H1 (cell line): Measurements from ENCODE around the gene CYP27C1. TPM values are rescaled to one million over a fixed set of nuclear protein-coding genes. Genes with fewer than 3 reads are reported as not detected.

ENCODE experiments used
- CTCF ChIA-PET: fragments of 300-600 bp; sonication (Branson Sonifier 250); formaldehyde crosslinking; loops from one replicate; lab custom pipeline; 2021; ENCODE audit not compliant: partially characterized antibody; lab: Charles Lee
- POLR2A ChIA-PET: fragments of 300-600 bp; sonication (Branson Sonifier 250); formaldehyde crosslinking; loops from one replicate; lab custom pipeline; 2021; ENCODE audit warnings: inconsistent platforms; ENCODE audit not compliant: partially characterized antibody; lab: Charles Lee
- DNase-seq, 2 experiments: peaks; one replicate each; pipeline versions ENCODE4 v3.0.0 to v3.0.0-alpha.2; 2010 to 2022; ENCODE audit warnings: low spot score in 2 of 2, low read depth in 1 of 2, mixed read lengths in 1 of 2
- FAIRE-seq: peaks from 2 replicates; lab custom pipeline; 2011; peaks lifted over from hg19 to GRCh38; lab: Jason Lieb, UNC
- H2AFZ ChIP-seq: 2 replicates; pipeline ENCODE4 v1.8.1; 2012; ENCODE audit warnings: low read length, inconsistent platforms
- H2AK5ac ChIP-seq: 2 replicates; pipeline ENCODE4 v1.6.1; 2013; ENCODE audit warnings: low read depth, low read length
- H2BK120ac ChIP-seq: replicated peaks from 2 replicates; pipeline ENCODE3; 2013; ENCODE audit warnings: low read depth, low read length, inconsistent platforms
- H2BK12ac ChIP-seq: 2 replicates; pipeline ENCODE4 v1.6.1; 2013; ENCODE audit warnings: low read depth, low read length
- H2BK15ac ChIP-seq: 2 replicates; pipeline ENCODE4 v1.6.1; 2013; ENCODE audit warnings: low read length
- H2BK20ac ChIP-seq: 2 replicates; pipeline ENCODE4 v1.6.1; 2013; ENCODE audit warnings: low read length
- H2BK5ac ChIP-seq: 2 replicates; pipeline ENCODE4 v1.6.1; 2013; ENCODE audit warnings: low read depth, low read length
- H3K14ac ChIP-seq: 2 replicates; pipeline ENCODE4 v1.6.1; 2013; ENCODE audit warnings: inconsistent platforms; ENCODE audit not compliant: insufficient read length
- H3K18ac ChIP-seq: 2 replicates; pipeline ENCODE4 v1.6.1; 2013; ENCODE audit warnings: low read length; ENCODE audit errors: extremely low read depth
- H3K23ac ChIP-seq: 2 replicates; pipeline ENCODE4 v1.6.1; 2013; ENCODE audit warnings: inconsistent platforms; ENCODE audit not compliant: insufficient read length
- H3K23me2 ChIP-seq: 2 replicates; pipeline ENCODE4 v1.6.1; 2013; ENCODE audit warnings: low read depth, low read length
- H3K27ac ChIP-seq: 2 replicates; pipeline ENCODE4 v1.6.1; 2011; ENCODE audit warnings: low read depth, low read length, inconsistent platforms
- H3K27me3 ChIP-seq, 4 experiments: replicated peaks in 1 of 4; 1 replicate in 1 of 4; 2 replicates in 3 of 4; pipeline versions ENCODE4 v1.6.1 to v1.8.1; 2011 to 2013; ENCODE audit warnings: low read length in 3 of 4, mild to moderate bottlenecking in 3 of 4, inconsistent platforms in 2 of 4, mixed read lengths in 2 of 4, moderate library complexity in 1 of 4; ENCODE audit not compliant: control insufficient read depth in 3 of 4, insufficient read depth in 3 of 4; ENCODE audit errors: extremely low read depth in 1 of 4
- H3K36me3 ChIP-seq, 4 experiments: 2 replicates each; pipeline versions ENCODE4 v1.6.1 to v1.8.1; 2011 to 2013; ENCODE audit warnings: mild to moderate bottlenecking in 4 of 4, low read length in 3 of 4, moderate library complexity in 2 of 4, control low read depth in 1 of 4, inconsistent platforms in 1 of 4; ENCODE audit not compliant: insufficient read depth in 4 of 4, control insufficient read depth in 2 of 4
- H3K4ac ChIP-seq: replicated peaks from 2 replicates; pipeline ENCODE3; 2013; ENCODE audit warnings: low read length, low read depth, mixed read lengths, inconsistent platforms; ENCODE audit not compliant: insufficient read length
- H3K4me1 ChIP-seq, 4 experiments: replicated peaks in 1 of 4; 1 replicate in 1 of 4; 2 replicates in 3 of 4; pipeline versions ENCODE4 v1.6.1 to v1.8.1; 2011 to 2013; ENCODE audit warnings: low read length in 3 of 4, inconsistent platforms in 2 of 4, mixed read lengths in 1 of 4; ENCODE audit not compliant: insufficient read depth in 4 of 4, control insufficient read depth in 3 of 4
- H3K4me2 ChIP-seq, 2 experiments: 2 replicates each; pipeline versions ENCODE4 v1.6.1 to v1.8.1; 2011 to 2013; ENCODE audit warnings: low read depth in 2 of 2, low read length in 2 of 2, control low read depth in 1 of 2, inconsistent platforms in 1 of 2, mild to moderate bottlenecking in 1 of 2; ENCODE audit not compliant: insufficient read depth in 1 of 2
- H3K4me3 ChIP-seq, 4 experiments: fragments of 200-600, 300-600 bp in 1 of 4; sonication (generic), shearing (Covaris generic), sonication (Bioruptor Twin) in 1 of 4; 2 replicates each; pipeline versions ENCODE4 v1.5.1 to v1.8.1; 2011 to 2016; ENCODE audit warnings: low read length in 4 of 4, low read depth in 3 of 4, control low read depth in 2 of 4, inconsistent platforms in 2 of 4, mild to moderate bottlenecking in 2 of 4, mixed read lengths in 1 of 4, moderate library complexity in 1 of 4; ENCODE audit not compliant: insufficient read depth in 2 of 4; ENCODE audit errors: extremely low read depth in 1 of 4
- H3K56ac ChIP-seq: replicated peaks from 2 replicates; pipeline ENCODE3; 2013; ENCODE audit warnings: low read depth, mild to moderate bottlenecking, mixed read lengths, low read length, inconsistent platforms; ENCODE audit not compliant: insufficient read length
- H3K79me1 ChIP-seq: 2 replicates; pipeline ENCODE4 v1.6.1; 2013; ENCODE audit warnings: low read depth, low read length, control low read depth
- H3K79me2 ChIP-seq, 2 experiments: 2 replicates each; pipeline versions ENCODE4 v1.6.1 to v1.8.1; 2012 to 2013; ENCODE audit warnings: low read length in 2 of 2, mild to moderate bottlenecking in 2 of 2, inconsistent platforms in 1 of 2; ENCODE audit not compliant: insufficient read depth in 2 of 2, control insufficient read depth in 1 of 2
- H3K9ac ChIP-seq, 4 experiments: replicated peaks in 1 of 4; 1 replicate in 1 of 4; 2 replicates in 3 of 4; pipeline versions ENCODE4 v1.6.1 to v1.8.1; 2011 to 2013; ENCODE audit warnings: low read depth in 3 of 4, low read length in 3 of 4, control low read depth in 2 of 4, mild to moderate bottlenecking in 2 of 4, moderate library complexity in 2 of 4, inconsistent platforms in 1 of 4; ENCODE audit errors: extremely low read depth in 1 of 4
- H3K9me3 ChIP-seq, 2 experiments: 2 replicates each; pipeline versions ENCODE4 v1.6.1 to v1.8.1; 2012 to 2013; ENCODE audit warnings: mild to moderate bottlenecking in 2 of 2, moderate library complexity in 2 of 2, control low read depth in 1 of 2, inconsistent platforms in 1 of 2, low read depth in 1 of 2, low read length in 1 of 2, mixed read lengths in 1 of 2; ENCODE audit not compliant: insufficient read depth in 2 of 2
- H4K20me1 ChIP-seq, 2 experiments: replicated peaks in 1 of 2; 2 replicates each; pipeline versions ENCODE3 to v1.8.1; 2011 to 2013; ENCODE audit warnings: inconsistent platforms in 2 of 2, low read length in 2 of 2, mild to moderate bottlenecking in 1 of 2; ENCODE audit not compliant: insufficient read depth in 2 of 2, control insufficient read depth in 1 of 2
- H4K5ac ChIP-seq: 2 replicates; pipeline ENCODE4 v1.6.1; 2013; ENCODE audit warnings: low read length, low read depth, mixed read lengths, inconsistent platforms; ENCODE audit not compliant: insufficient read length
- H4K8ac ChIP-seq: 2 replicates; pipeline ENCODE4 v1.8.0; 2013; ENCODE audit warnings: mild to moderate bottlenecking, moderate library complexity, low read length, inconsistent platforms; ENCODE audit not compliant: insufficient read depth; ENCODE audit errors: extremely low read depth
- H4K91ac ChIP-seq: replicated peaks from 2 replicates; pipeline ENCODE3; 2013; ENCODE audit warnings: low read length, mixed read lengths, inconsistent platforms; ENCODE audit not compliant: insufficient read length
- CHD1 ChIP-seq: IDR thresholded peaks from 2 replicates; pipeline ENCODE4 v1.6.1; 2012; ENCODE audit warnings: low read depth, low read length, improper control_type of control experiment
- CTCF ChIP-seq, 3 experiments: IDR thresholded peaks; 1 replicate in 2 of 3; 2 replicates in 1 of 3; pipeline versions ENCODE4 v1.5.1 to v1.6.1; 2011; ENCODE audit warnings: low read length in 3 of 3, mild to moderate bottlenecking in 3 of 3, inconsistent platforms in 2 of 3, low read depth in 1 of 3, moderate library complexity in 1 of 3; ENCODE audit not compliant: insufficient read depth in 1 of 3; ENCODE audit errors: control extremely low read depth in 1 of 3
- EGR1 ChIP-seq: IDR thresholded peaks from 2 replicates; pipeline ENCODE4 v1.6.1; 2011; ENCODE audit warnings: low read depth, low read length, borderline replicate concordance
- MAX ChIP-seq: IDR thresholded peaks from 2 replicates; pipeline ENCODE4 v1.6.1; 2012; ENCODE audit warnings: inconsistent platforms
- NRF1 ChIP-seq: IDR thresholded peaks from 2 replicates; pipeline ENCODE4 v1.6.1; 2011; ENCODE audit warnings: mild to moderate bottlenecking, low read depth, low read length, improper control_type of control experiment
- RAD21 ChIP-seq, 2 experiments: IDR thresholded peaks in 1 of 2; conservative IDR thresholded peaks in 1 of 2; 2 replicates each; pipeline ENCODE4 v1.6.1; 2011; ENCODE audit warnings: low read depth in 2 of 2, low read length in 2 of 2, improper control_type of control experiment in 1 of 2, inconsistent platforms in 1 of 2, mild to moderate bottlenecking in 1 of 2, moderate library complexity in 1 of 2
- RFX5 ChIP-seq: IDR thresholded peaks from 2 replicates; pipeline ENCODE4 v1.6.1; 2011; ENCODE audit warnings: low read depth, low read length, improper control_type of control experiment, borderline replicate concordance
- TCF12 ChIP-seq: IDR thresholded peaks from 2 replicates; pipeline ENCODE4 v1.6.1; 2011; ENCODE audit warnings: low read depth, mild to moderate bottlenecking, low read length
- WGBS, 2 experiments: shearing (Covaris generic) in 1 of 2; methylation state at CpG; one replicate each; pipeline versions ENCODE4 v1.1.6 to v1.1.7; 2013 to 2015; ENCODE audit warnings: low lambda C conversion rate in 2 of 2, mixed read lengths in 2 of 2, inconsistent platforms in 1 of 2, low coverage in 1 of 2, missing lambda C conversion rate in 1 of 2; ENCODE audit not compliant: insufficient replicate concordance in 2 of 2, insufficient coverage in 1 of 2, insufficient read length in 1 of 2; ENCODE audit errors: extremely low coverage in 1 of 2, missing lambda C conversion rate in 1 of 2; 5-methylcytosine and 5-hydroxymethylcytosine counted together
- polyA plus RNA-seq, 7 experiments: library from polyadenylated mRNA; depleted of rRNA in 3 of 7; stranded (reverse) in 5 of 7; unstranded in 2 of 7; fragments of >200 nt in 5 of 7; fragments of 200-250 nt in 2 of 7; gene quantifications; 1 replicate in 5 of 7; 2 replicates in 1 of 7; 4 replicates in 1 of 7; pipeline versions ENCODE4 v1.2.1 to v1.2.3, GENCODE V29; 2011 to 2013; ENCODE audit warnings: missing spikeins in 2 of 7, mixed read lengths in 2 of 7
- total RNA-seq: library from RNA; stranded (reverse); fragmentation: NEBNext Ultra II Directional; extraction: Animal tissue kit (Norgen Biotek cat#: 25700); gene quantifications from 2 replicates; pipeline ENCODE4 v1.2.1, GENCODE V29; 2021

The CYP27C1 gene
- total and polyA plus RNA-seq, 2 of the 8 experiments (the other 6 are each of a cell fraction or from before 2014, with no cell fraction given): 1.3 to 3.2 TPM

DNA sequence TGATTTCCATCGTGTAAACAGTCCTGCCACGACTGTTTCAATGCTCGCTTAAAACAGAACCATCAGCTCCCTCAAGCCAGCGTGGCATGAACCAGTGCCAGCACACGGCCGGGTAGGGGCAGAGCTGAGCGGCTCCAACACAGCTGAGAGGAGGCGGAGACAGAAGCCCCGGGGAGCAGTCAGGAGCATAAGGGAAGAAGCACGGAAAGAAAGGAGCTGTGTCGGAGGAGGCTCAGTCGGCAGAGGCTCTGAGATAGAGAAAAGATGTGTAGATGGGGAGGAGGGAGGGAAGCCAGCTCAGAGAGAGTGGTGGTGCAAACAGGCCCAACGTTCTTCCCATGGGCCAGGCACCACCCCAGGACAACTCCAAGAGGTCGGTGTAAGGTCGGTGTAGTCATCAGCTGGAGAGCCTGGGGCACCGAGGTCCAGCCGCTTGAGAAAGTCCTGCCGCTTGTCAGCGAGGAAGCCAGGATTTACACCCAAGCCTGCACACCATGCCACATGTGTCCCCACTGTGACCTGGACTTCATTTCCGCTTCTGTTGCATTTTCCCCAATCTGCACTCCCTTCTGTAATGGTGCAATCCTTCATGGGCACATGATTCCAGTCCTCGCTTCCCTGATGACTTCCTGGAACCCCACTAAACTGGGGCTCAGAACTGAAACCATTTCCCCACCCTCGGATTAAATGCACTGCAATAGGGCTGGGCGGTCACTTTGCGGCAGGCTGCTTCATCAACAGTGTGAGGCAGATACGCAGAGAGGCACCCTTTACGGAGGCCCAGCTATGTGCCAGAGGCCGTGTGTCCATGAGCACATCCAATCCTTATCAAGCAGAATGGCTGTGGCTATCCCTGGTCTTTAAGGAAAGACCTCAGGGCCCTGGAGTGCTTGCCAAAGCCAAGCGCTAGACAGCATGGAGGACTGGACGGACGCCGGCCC is 43.5 kb downstream of the CYP27C1 start:
- peak overlapping the region; percentile 15; the same call in 1 of the 2 replicates for H2AFZ ChIP-seq

More for the DNA sequence above, 43.5 kb downstream of the CYP27C1 start:
- TF ChIP-seq CTCF (IDR thresholded peaks at IDR 0.05; ENCODE audit: control extremely low read depth in 1 of 3, insufficient read depth in 1 of 3, low read depth in 1 of 3, low read length in 3 of 3): peak; percentile 10 to 29 (median 26)
- TF ChIP-seq RFX5: no peak
- TF ChIP-seq EGR1: no peak
- peak in 1 of 2 experiments; percentile 27; a peak in 1 of 4 replicates for TF ChIP-seq RAD21 (IDR thresholded peaks at IDR 0.05 in 1 of 2, conservative IDR thresholded peaks at IDR 0.05 in 1 of 2; ENCODE audit: low read depth in 2 of 2, low read length in 2 of 2)
- no peak for TF ChIP-seq TCF12
- peak; percentile 61 for TF ChIP-seq MAX
- no peak for TF ChIP-seq CHD1
- no peak for TF ChIP-seq NRF1
- H4K5ac ChIP-seq: no peak overlapping the region
- 0 out of 4 replicates have a peak overlapping the region, but pooled peaks of 1 of the 2 experiments have one; percentile 14 for H3K4me2 ChIP-seq
- H3K9me3 ChIP-seq: no peaks in the 10 kb centered on the region; a peak in 1 of 4 replicates
- no peak overlapping the region for H4K91ac ChIP-seq
- ChIA-PET POLR2A (no interaction called here), CTCF (interaction anchor here (0.9 to 4.3 kb wide), 18 partner anchors 7 to 141 kb away, joined by 3 to 18 read pairs (median 4); partner anchors contain the start of gene BIN1)
- H3K27me3 ChIP-seq: no peaks in the 10 kb centered on the region; a peak in 1 of 7 replicates
- no peaks in the 10 kb centered on the region for H4K20me1 ChIP-seq
- H3K9ac ChIP-seq: no peak overlapping the region
- DNase-seq (no peak), FAIRE-seq (no peak)
- H3K18ac ChIP-seq: no peak overlapping the region
- H4K8ac ChIP-seq: peak overlapping the region; percentile 1; the same call in 1 of the 2 replicates
- H3K27ac ChIP-seq: no peak overlapping the region
- H3K23ac ChIP-seq: no peak overlapping the region
- no peak overlapping the region for H3K4me3 ChIP-seq
- H3K79me1 ChIP-seq: no peaks in the 10 kb centered on the region
- no peak overlapping the region for H2BK5ac ChIP-seq
- no peak overlapping the region for H3K4ac ChIP-seq
- H3K56ac ChIP-seq: no peak overlapping the region
- no peak overlapping the region for H3K14ac ChIP-seq
- no peaks in the 10 kb centered on the region for H3K36me3 ChIP-seq
- H3K79me2 ChIP-seq: no peaks in the 10 kb centered on the region
- no peaks in the 10 kb centered on the region for H3K23me2 ChIP-seq
- H2BK20ac ChIP-seq: no peak overlapping the region
- H2BK12ac ChIP-seq: no peak overlapping the region
- H2BK15ac ChIP-seq: 0 out of 2 replicates have a peak overlapping the region, but pooled peaks have one; percentile 1
- H2BK120ac ChIP-seq: no peak overlapping the region
- H2AK5ac ChIP-seq: no peak overlapping the region
- WGBS, 2 experiments: 80% methylated on average over 29 of the region's 31 CpGs; no CpG with 5 or more reads in 1 of the 2 experiments
- peaks cover 0 to 4% (median 3%) of the 10 kb centered on the region in 4 experiments; a peak in 4 of 7 replicates for H3K4me1 ChIP-seq
